Caco-2 (cell line): ENCODE results near the gene NEK9. TPM values are rescaled to one million over a fixed set of nuclear protein-coding genes. Genes with fewer than 3 reads are reported as not detected.

Source experiments
- BruUV-seq: library from RNA; stranded (reverse); fragments of 400-500 nt; replicated peaks from 2 replicates; lab custom pipeline; 2021; lab: Mats Ljungman, UMichigan
- CTCF ChIA-PET: fragments of 300-600 bp; sonication (Branson Sonifier 250); formaldehyde crosslinking; loops from one replicate; lab custom pipeline; 2022; ENCODE audit warnings: antibody characterized with exemption; lab: Charles Lee
- POLR2A ChIA-PET: fragments of 300-600 bp; sonication (Branson Sonifier 250); formaldehyde crosslinking; loops from one replicate; lab custom pipeline; 2022; ENCODE audit warnings: antibody characterized with exemption; lab: Charles Lee
- DNase-seq, 2 experiments: peaks; one replicate each; pipeline versions ENCODE4 v3.0.0 to v3.0.0-alpha.2; 2020 to 2022
- H3K27me3 ChIP-seq: replicated peaks from 2 replicates; pipeline ENCODE4 v1.6.0; 2011; ENCODE audit warnings: low read length; ENCODE audit not compliant: control insufficient read depth, insufficient read depth
- H3K36me3 ChIP-seq: 2 replicates; pipeline ENCODE4 v1.5.1; 2011; ENCODE audit warnings: low read length; ENCODE audit not compliant: control insufficient read depth, insufficient read depth
- H3K4me1 ChIP-seq: fragments of 250-450 bp; sonication (Bioruptor Pico); 2 replicates; pipeline ENCODE4 v1.5.1; 2020; ENCODE audit warnings: mild to moderate bottlenecking
- H3K4me3 ChIP-seq: 2 replicates; pipeline ENCODE4 v1.5.1; 2011; ENCODE audit warnings: low read depth, mild to moderate bottlenecking, control low read depth, low read length
- H3K9me3 ChIP-seq: fragments of 250-450 bp; sonication (Bioruptor Pico); 2 replicates; pipeline ENCODE4 v1.5.1; 2020; ENCODE audit warnings: mild to moderate bottlenecking, moderate library complexity
- H3K27ac Mint-ChIP-seq: one replicate; pipeline ENCODE4 v1.8.0; 2022; ENCODE audit warnings: mixed read lengths; ENCODE audit not compliant: unreplicated experiment
- H3K27me3 Mint-ChIP-seq: one replicate; pipeline ENCODE4 v1.8.0; 2022; ENCODE audit warnings: mixed read lengths; ENCODE audit not compliant: insufficient read depth, unreplicated experiment
- H3K36me3 Mint-ChIP-seq: one replicate; pipeline ENCODE4 v1.8.0; 2022; ENCODE audit warnings: mild to moderate bottlenecking, mixed read lengths; ENCODE audit not compliant: insufficient read depth, unreplicated experiment
- H3K4me1 Mint-ChIP-seq: one replicate; pipeline ENCODE4 v1.8.0; 2022; ENCODE audit warnings: low read depth, mixed read lengths; ENCODE audit not compliant: unreplicated experiment
- H3K4me3 Mint-ChIP-seq: one replicate; pipeline ENCODE4 v1.8.0; 2022; ENCODE audit warnings: mild to moderate bottlenecking, moderate library complexity, mixed read lengths; ENCODE audit not compliant: unreplicated experiment
- H3K9me3 Mint-ChIP-seq: one replicate; pipeline ENCODE4 v1.8.0; 2022; ENCODE audit warnings: mixed read lengths; ENCODE audit not compliant: unreplicated experiment
- CTCF ChIP-seq, 2 experiments: fragments of 200-600 bp in 1 of 2; IDR thresholded peaks; 1 replicate in 1 of 2; 2 replicates in 1 of 2; pipeline versions ENCODE4 v1.5.1 to v1.8.0; 2011 to 2022; ENCODE audit warnings: antibody characterized with exemption in 1 of 2, control low read depth in 1 of 2, inconsistent platforms in 1 of 2, low read depth in 1 of 2, low read length in 1 of 2, mild to moderate bottlenecking in 1 of 2, moderate library complexity in 1 of 2; ENCODE audit not compliant: insufficient read depth in 1 of 2, severe bottlenecking in 1 of 2, unreplicated experiment in 1 of 2
- intact Hi-C: fragments of 100-400 bp; cut with micrococcal nuclease; formaldehyde crosslinking; loops from one replicate; pipeline ENCODE4 v1.10.0; 2022; ENCODE audit not compliant: unreplicated experiment
- total RNA-seq: library from RNA; stranded (reverse); gene quantifications from 2 replicates; pipeline ENCODE4 v1.2.3, GENCODE V29; 2022

Gene NEK9
- total RNA-seq, 1 experiment from 2014 or later, result 69.2 TPM

GRCh38 chr14:75141062-75141461 lies 14.2 kb upstream of the NEK9 start:
- intact Hi-C loops, result no loop called here
- H3K27me3 Mint-ChIP-seq, result no peaks in the 10 kb centered on the region
- Histone ChIP-seq H3K36me3 (peaks cover 2% of the 10 kb centered on the region; the same call in 1 of the 2 replicates), H3K27me3 (no peaks in the 10 kb centered on the region), H3K9me3 (no peaks in the 10 kb centered on the region), H3K4me3 (no peak overlapping the region), H3K4me1 (no peaks in the 10 kb centered on the region)
- CTCF ChIA-PET, result no interaction called here
- DNase-seq, result no peak
- no peak for TF ChIP-seq CTCF (IDR thresholded peaks at IDR 0.05; ENCODE audit: insufficient read depth in 1 of 2, low read depth in 1 of 2, low read length in 1 of 2, severe bottlenecking in 1 of 2, unreplicated experiment in 1 of 2)
- peaks cover 7% of the 10 kb centered on the region for H3K4me1 Mint-ChIP-seq
- no peaks in the 10 kb centered on the region for H3K9me3 Mint-ChIP-seq
- H3K4me3 Mint-ChIP-seq, result no peak overlapping the region
- no peak overlapping the region for H3K27ac Mint-ChIP-seq
- H3K36me3 Mint-ChIP-seq, result peaks cover 11% of the 10 kb centered on the region
- no TSS peak for BruUV-seq
- POLR2A ChIA-PET, result no interaction called here

- POLR2A ChIA-PET, result no interaction called here
Measured at GRCh38 chr14:75140620-75141019, 13.8 kb upstream of the NEK9 start.

GRCh38 chr14:75139185-75139584 lies 12.3 kb upstream of the NEK9 start:
- peaks cover 7% of the 10 kb centered on the region for H3K4me1 Mint-ChIP-seq
- H3K27me3 ChIP-seq, result no peaks in the 10 kb centered on the region
- H3K36me3 Mint-ChIP-seq, result peaks cover 24% of the 10 kb centered on the region
- H3K36me3 ChIP-seq, result peaks cover 4% of the 10 kb centered on the region
- intact Hi-C loops, result no loop called here
- ChIA-PET CTCF (interaction anchor here (0.9 kb wide), 1 partner anchor 421 kb away, joined by 4 read pairs; no protein-coding TSS in a partner anchor), POLR2A (interaction anchor here (1.0 kb wide), 1 partner anchor 646 kb away, joined by 3 read pairs; the partner anchor contains the start of genes ISCA2 and NPC2)
- peak overlapping the region; percentile 67 for H3K27ac Mint-ChIP-seq
- no peaks in the 10 kb centered on the region for H3K9me3 Mint-ChIP-seq
- H3K27me3 Mint-ChIP-seq, result no peaks in the 10 kb centered on the region
- H3K4me3 ChIP-seq, result no peak overlapping the region
- DNase-seq, result no peak
- H3K4me3 Mint-ChIP-seq, result no peak overlapping the region
- H3K4me1 ChIP-seq, result no peaks in the 10 kb centered on the region
- TF ChIP-seq CTCF (IDR thresholded peaks at IDR 0.05; ENCODE audit: insufficient read depth in 1 of 2, low read depth in 1 of 2, low read length in 1 of 2, severe bottlenecking in 1 of 2, unreplicated experiment in 1 of 2), result no peak
- H3K9me3 ChIP-seq, result no peaks in the 10 kb centered on the region
- BruUV-seq, result no TSS peak

More at GRCh38 chr14:75140620-75141019, 13.8 kb upstream of the NEK9 start:
- H3K9me3 Mint-ChIP-seq, result no peaks in the 10 kb centered on the region
- no TSS peak for BruUV-seq
- peaks cover 12% of the 10 kb centered on the region for H3K36me3 Mint-ChIP-seq
- Histone ChIP-seq H3K36me3 (peaks cover 2% of the 10 kb centered on the region; the same call in 1 of the 2 replicates), H3K4me1 (no peaks in the 10 kb centered on the region), H3K9me3 (no peaks in the 10 kb centered on the region), H3K27me3 (no peaks in the 10 kb centered on the region), H3K4me3 (no peak overlapping the region)
- no peaks in the 10 kb centered on the region for H3K27me3 Mint-ChIP-seq
- no peak overlapping the region for H3K27ac Mint-ChIP-seq
- CTCF ChIA-PET, result no interaction called here
- DNase-seq, result no peak
- H3K4me1 Mint-ChIP-seq, result peaks cover 7% of the 10 kb centered on the region
- TF ChIP-seq CTCF (IDR thresholded peaks at IDR 0.05; ENCODE audit: insufficient read depth in 1 of 2, low read depth in 1 of 2, low read length in 1 of 2, severe bottlenecking in 1 of 2, unreplicated experiment in 1 of 2), result no peak
- H3K4me3 Mint-ChIP-seq, result no peak overlapping the region
- intact Hi-C loops, result no loop called here
